ENCODE results near the gene ROPN1.
"Not testable (repeated sequence)": the region's sequence is repeated elsewhere in the genome, so short reads cannot be mapped to it uniquely, and the experiment has no call there.

The ROPN1 gene

GRCh38 chr3:123997543-123997942 is 5.6 kb upstream of the ROPN1 start:
- DNase-seq (ENCODE audit: low read depth) = no peak

- no peak for DNase-seq (ENCODE audit: low read depth)
These were observed 1.9 kb upstream of the ROPN1 start for GRCh38 chr3:123993818-123994217.

GRCh38 chr3:123986427-123986826 is 5.5 kb downstream of the ROPN1 start:
- DNase-seq (ENCODE audit: low read depth) = no peak

GRCh38 chr3:123984957-123985356 is 7.0 kb downstream of the ROPN1 start:
- DNase-seq (ENCODE audit: low read depth) = no peak

- no peak for DNase-seq (ENCODE audit: low read depth)
These were observed 7.6 kb downstream of the ROPN1 start for GRCh38 chr3:123984350-123984749.

GRCh38 chr3:123981317-123981716 is 10.6 kb downstream of the ROPN1 start:
- not testable (repeated sequence) for DNase-seq (ENCODE audit: low read depth)

GRCh38 chr3:123980539-123980938 is 11.4 kb downstream of the ROPN1 start:
- DNase-seq (ENCODE audit: low read depth) = no peak

GRCh38 chr3:123979525-123980501 is 12.1 kb downstream of the ROPN1 start:
- DNase-seq (ENCODE audit: low read depth) = not testable (repeated sequence)

GRCh38 chr3:123976904-123977303 is 15.0 kb downstream of the ROPN1 start:
- DNase-seq (ENCODE audit: low read depth) = not testable (repeated sequence)

GRCh38 chr3:123976181-123976898 is 15.6 kb downstream of the ROPN1 start:
- DNase-seq (ENCODE audit: low read depth) = not testable (repeated sequence)

- not testable (repeated sequence) for DNase-seq (ENCODE audit: low read depth)
These were observed 16.9 kb downstream of the ROPN1 start for GRCh38 chr3:123975030-123975429.

- DNase-seq (ENCODE audit: low read depth) = no peak
These were observed 20.5 kb downstream of the ROPN1 start for GRCh38 chr3:123971406-123971805.

- DNase-seq (ENCODE audit: low read depth) = not testable (repeated sequence)
These were observed 24.7 kb downstream of the ROPN1 start for GRCh38 chr3:123967260-123967659.

- DNase-seq (ENCODE audit: low read depth) = not testable (repeated sequence)
These were observed 25.1 kb downstream of the ROPN1 start for GRCh38 chr3:123966799-123967198.

GRCh38 chr3:123964793-123965192 is 27.1 kb downstream of the ROPN1 start:
- DNase-seq (ENCODE audit: low read depth) = not testable (repeated sequence)

GRCh38 chr3:123961508-123961856 is 30.4 kb downstream of the ROPN1 start:
- DNase-seq (ENCODE audit: low read depth) = no peak

- DNase-seq (ENCODE audit: low read depth) = peak; percentile 92
These were observed 31.0 kb downstream of the ROPN1 start, which contains the start of gene CCDC14 for GRCh38 chr3:123960781-123961507. CCDC14 (minus strand) TSS chr3:123961229; CDS start chr3:123961173, 56 bp downstream.

- no peak for DNase-seq (ENCODE audit: low read depth)
These were observed 38.2 kb downstream of the ROPN1 start for GRCh38 chr3:123953735-123954134.

- DNase-seq (ENCODE audit: low read depth) = no peak
These were observed 38.9 kb downstream of the ROPN1 start for GRCh38 chr3:123952844-123953520.

- DNase-seq (ENCODE audit: low read depth) = no peak
These were observed 40.1 kb downstream of the ROPN1 start for GRCh38 chr3:123951522-123952447.

Data from stromal cell of bone marrow (primary cell).